ENCODE measurements around the gene SERPINA10.

Gene SERPINA10, protein sequence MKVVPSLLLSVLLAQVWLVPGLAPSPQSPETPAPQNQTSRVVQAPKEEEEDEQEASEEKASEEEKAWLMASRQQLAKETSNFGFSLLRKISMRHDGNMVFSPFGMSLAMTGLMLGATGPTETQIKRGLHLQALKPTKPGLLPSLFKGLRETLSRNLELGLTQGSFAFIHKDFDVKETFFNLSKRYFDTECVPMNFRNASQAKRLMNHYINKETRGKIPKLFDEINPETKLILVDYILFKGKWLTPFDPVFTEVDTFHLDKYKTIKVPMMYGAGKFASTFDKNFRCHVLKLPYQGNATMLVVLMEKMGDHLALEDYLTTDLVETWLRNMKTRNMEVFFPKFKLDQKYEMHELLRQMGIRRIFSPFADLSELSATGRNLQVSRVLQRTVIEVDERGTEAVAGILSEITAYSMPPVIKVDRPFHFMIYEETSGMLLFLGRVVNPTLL
- total RNA-seq: 0 to 0.54 (median 0) reads per million in 4 donors

- DNase-seq: no peak
These were observed at the start of gene SERPINA10 for GRCh38 chr14:94292872-94293577. TSS of gene SERPINA10 (minus strand) at chr14:94293268. CDS start at chr14:94290593, 2,675 bp downstream.

- DNase-seq: no peak
These were observed 49.4 kb upstream of the SERPINA10 start for GRCh38 chr14:94342334-94342934.

DNA sequence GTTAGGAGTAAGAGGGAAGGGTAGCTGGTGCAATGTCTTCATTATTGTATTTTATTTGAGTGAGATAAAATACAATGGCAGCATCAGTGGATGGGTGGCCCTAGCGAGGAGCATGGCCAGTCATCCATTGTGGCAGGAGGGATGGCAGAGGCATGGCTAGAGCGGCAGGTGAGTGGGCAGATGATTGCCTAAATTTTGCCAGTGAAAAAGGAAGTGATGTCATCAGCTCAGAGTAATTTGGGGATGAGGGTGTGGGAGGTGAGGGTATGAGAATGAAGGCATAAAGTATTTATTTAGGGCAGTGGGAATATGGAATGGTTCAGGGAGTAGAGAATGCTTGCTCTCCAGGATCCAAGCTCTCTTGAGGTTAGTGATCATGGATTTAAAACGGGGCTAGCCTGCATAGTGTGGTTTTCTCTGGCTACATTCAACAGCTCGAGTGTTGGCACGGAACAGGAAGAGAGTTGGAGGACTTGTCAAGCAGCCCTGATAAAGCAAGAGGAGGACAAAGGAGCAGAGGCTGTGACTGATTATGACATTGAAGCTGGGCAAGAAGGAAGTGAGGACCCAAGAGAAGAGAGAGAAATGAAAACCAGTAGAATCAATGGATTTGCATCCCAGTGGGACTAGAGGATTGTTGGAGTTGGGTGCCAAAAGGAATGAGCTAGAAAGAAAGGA lies 48.7 kb upstream of the SERPINA10 start:
- DNase-seq: no peak

DNA sequence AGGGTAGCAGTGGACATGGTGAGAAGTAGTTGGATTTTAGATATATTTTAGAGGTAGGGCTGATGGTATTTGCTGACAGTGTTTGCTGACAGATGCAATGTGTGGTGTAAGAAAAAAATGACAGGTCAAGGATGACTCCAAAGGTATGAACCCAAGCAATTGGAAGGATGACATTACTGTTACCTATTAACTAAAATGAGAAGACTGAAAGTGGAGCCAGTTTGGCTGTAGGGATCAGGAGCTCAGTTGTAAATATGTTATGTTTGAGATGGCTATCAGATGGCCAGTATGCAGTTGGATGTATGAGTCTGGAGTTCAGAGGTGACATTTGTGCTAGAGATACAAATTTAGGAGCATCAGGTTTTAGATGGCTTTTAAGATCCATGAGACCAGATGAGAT lies 47.5 kb upstream of the SERPINA10 start:
- DNase-seq: no peak

DNA sequence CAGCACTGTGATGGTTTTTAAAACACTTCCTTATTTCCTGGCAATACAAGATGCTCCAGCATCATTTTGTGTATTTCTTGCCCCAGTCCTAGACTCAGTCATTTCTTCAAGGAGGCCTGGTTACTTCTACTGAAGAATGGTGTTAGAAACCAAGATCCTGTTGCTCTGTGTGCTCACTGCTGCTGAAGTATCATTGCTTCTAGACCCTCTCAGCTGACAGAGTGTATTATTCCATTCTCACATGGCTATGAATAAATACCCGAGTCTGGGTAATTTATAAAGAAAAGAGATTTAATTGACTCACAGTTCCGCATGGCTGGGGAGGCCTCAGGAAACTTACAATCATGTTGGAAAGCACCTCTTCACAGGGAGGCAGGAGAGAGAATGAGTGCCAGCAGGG lies 45.0 kb upstream of the SERPINA10 start:
- no peak for DNase-seq

DNA sequence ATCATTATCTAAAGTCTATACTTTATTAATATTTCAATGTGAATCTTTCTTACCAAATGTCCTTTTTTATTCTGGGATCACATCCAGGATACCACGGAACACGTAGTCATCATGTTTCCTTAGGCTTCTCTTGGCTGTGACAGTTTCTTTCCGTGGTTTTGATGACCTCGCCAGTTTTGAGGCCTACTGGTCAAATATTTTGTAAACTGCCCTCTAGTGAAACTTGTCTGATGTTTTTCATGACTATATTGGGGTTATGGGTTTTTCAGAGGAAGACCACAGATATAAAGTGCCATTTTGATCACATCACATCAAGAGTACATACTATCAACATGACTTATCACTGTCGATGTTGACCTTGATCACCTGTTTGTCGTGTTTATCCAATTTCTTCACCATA lies 44.2 kb upstream of the SERPINA10 start:
- no peak for DNase-seq

DNA sequence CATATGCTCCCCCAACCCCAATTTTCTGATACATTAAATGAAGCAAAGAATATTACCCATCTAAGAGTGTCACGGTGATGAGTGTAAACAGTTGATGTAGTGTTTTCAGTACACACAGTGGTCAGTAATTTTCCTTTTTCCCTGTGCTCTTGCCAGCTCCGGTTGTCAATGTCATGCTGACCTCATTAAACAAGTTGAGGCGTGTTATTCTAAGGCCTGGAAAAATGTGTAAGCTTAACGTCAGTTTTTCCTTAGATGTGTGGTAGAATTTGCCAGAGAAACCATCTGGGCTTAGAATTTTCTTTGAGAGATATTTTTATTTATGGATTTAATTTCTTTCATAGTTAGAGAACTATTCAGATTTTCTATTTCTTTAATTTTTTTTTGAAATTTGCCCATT lies 41.8 kb upstream of the SERPINA10 start:
- DNase-seq: no peak

GRCh38 chr14:94332587-94332986 lies 39.5 kb upstream of the SERPINA10 start:
- no peak for DNase-seq

DNA sequence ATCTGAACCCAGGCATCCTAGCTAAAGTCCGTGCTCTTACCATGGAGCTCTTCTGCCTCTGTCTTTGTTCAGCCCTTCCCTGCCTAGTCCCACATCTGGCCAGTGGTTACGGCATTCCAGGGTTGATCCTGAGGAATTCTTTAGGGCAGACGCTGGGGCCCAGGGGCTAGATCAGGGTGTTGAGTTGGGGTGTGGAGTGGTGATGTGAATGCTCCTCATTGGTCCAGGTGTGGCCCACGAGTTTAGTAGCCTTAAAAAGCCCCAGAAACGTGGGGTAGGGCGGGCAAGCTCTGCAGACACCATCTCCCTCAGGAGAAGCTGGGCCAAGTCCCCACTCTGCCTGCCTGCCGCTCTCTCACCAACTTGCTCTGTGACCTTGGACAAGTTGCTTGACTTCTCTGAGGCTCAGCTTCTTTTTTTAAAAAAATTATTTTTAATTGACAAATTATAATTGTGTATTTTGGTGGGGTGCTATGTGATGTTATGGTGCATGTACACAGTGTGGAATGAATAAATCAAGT lies 39.1 kb upstream of the SERPINA10 start:
- no peak for DNase-seq

GRCh38 chr14:94331462-94331861 lies 38.4 kb upstream of the SERPINA10 start:
- DNase-seq: no peak

- DNase-seq: no peak
These were observed 37.8 kb upstream of the SERPINA10 start for GRCh38 chr14:94330857-94331256.

DNA sequence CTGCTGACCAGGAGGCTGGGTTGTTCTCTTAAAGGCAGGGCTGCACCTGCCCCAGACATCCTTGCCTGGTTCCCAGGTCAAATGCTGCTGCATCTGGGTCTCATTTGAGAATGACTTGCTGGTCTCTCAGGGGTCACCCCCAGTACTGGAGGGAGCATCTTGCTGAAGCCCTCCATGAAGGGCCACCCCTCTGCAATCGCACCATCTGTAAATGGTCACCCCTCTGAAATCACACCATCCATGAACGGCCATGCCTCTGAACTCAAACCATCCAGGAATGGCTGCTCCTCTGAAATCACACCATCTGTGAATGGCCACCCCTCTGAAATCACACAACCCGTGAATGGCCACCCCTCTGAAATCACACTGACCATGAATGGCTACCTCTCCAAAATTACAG lies 37.4 kb upstream of the SERPINA10 start:
- DNase-seq: no peak

GRCh38 chr14:94329857-94330256 lies 36.8 kb upstream of the SERPINA10 start:
- no peak for DNase-seq

DNA sequence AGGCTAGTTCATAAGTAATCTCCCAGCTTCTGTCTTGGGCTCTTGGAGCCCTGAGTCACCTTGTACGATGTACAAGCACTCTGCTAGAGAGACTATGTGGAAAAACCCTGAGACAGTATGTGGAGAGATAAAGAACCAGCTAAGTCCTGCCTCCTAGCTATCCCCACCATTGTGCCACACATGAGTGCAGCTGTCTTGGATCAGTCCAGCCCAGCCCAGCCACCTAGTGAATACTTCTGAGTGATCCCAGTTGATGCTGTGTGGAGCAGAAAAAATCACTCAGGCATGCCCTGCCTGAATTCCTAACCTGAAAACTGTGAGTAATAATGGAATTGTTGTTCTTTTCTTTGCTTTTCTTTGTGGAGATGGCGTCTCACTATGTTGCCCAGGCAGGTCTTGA lies 35.1 kb upstream of the SERPINA10 start:
- DNase-seq: no peak

DNA sequence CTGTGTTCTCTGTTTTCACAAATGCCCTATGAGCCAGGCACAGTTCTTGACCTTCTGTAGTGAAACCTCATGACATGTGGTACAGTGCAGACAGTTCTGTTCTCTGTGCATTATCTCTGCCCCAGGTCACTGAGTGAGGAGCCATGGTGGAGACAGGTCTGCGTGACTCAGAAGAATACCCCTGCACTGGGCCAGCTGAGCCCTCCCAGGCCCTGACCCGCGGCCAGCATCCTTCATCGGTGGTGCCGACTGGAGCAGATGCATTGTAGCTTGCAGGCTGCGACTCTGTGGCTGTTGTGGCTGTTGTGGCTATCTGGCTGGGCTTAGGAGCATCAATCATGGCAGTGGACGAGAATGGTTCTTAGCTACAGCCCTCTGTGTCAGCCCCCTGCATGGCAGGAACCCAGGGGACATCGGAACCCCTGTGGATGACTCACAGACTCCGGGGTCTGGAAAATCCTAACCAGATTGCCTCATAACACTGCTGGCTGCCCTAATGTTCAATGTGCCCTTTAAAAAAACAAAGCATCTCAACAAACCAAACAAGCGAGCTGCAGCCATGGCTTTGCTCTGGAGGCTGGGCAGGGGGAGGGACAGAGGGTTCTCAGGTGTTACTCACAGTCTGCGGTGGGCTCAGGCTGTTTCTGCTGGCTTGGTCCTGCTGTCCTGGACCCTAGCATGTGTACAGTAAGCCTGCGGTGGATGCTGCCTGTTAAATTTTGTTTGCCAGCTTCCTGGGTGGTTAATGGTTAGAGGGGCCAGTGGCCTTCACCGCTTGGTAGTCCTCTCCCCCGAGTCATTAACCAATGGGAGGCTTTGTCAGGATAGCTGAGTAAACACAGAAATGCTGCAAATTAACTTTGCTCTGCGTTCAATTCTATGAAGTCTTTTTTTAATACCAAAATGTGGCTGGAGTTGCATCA lies 29.8 kb upstream of the SERPINA10 start, which contains the start of gene SERPINA6:
Gene SERPINA6 (minus strand): TSS at position 689 of the 923 bp plus-strand sequence. CDS start 8,688 bp downstream, outside the sequence.
- no peak for DNase-seq

GRCh38 chr14:94321421-94322271 lies 28.6 kb upstream of the SERPINA10 start:
- DNase-seq: no peak

- DNase-seq: no peak
These were observed 27.2 kb upstream of the SERPINA10 start for GRCh38 chr14:94320243-94320642.

DNA sequence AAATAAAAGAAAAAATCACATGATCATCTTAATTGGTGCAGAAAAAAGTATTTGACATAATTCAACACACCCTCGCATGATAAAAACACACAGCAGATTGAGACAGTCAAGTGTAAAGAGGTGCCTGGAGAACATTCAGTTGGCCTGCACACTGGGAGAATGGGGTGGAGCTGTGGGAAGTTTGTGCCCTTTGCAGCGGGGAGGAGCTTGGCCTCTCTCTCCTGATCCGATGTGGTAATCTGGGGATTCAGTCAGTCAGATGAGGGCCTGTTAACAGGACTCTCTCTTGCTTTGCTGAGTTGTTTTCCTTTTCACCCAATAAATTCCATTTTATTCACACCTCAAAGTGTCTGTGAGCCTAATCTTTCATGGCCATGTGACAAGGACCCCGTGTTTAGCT lies 24.2 kb upstream of the SERPINA10 start:
- DNase-seq: no peak

GRCh38 chr14:94316692-94317091 lies 23.6 kb upstream of the SERPINA10 start:
- no peak for DNase-seq

DNA sequence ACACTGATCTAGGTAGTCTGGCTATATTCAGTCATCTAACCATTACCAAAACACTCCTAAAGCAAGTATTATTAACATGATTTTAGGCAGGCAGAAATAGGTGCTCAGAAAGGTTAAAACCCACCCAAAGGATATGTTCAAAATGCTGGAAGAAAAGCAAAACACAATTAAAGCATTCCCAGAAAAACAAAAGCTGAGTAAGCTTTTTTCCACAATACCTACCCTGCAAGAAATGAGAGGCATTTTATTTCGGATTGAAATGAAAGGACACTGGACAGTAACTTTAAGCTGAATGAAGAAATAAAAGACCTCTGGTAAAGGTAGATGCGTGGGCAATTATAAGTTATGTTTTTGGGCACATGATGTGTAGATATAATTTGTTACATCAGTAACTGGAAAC lies 21.8 kb upstream of the SERPINA10 start:
- no peak for DNase-seq

Data from T-helper 1 cell (primary cell).